MM.1S (cell line): ENCODE data around the gene SGCD.

Experiments used
- CTCF ChIP-seq: fragments of 300-600 bp; sonication (generic); IDR thresholded peaks from 2 replicates; pipeline ENCODE4 v1.5.1; 2016; ENCODE audit warnings: antibody characterized with exemption, low read length, mixed read lengths
- EZH2 ChIP-seq: fragments of 300-600 bp; sonication (generic); optimal IDR thresholded peaks from 2 replicates; pipeline ENCODE3; 2017; ENCODE audit warnings: low read depth, mild to moderate bottlenecking, antibody characterized with exemption, low read length, mixed read lengths
- EZH2phosphoT487 ChIP-seq: fragments of 300-600 bp; sonication (generic); IDR thresholded peaks from 2 replicates; pipeline ENCODE4 v1.6.1; 2018; ENCODE audit warnings: antibody characterized with exemption, low read length

- TF ChIP-seq EZH2 (no peak), CTCF (no peak), EZH2phosphoT487 (no peak)
Measured at GRCh38 chr5:156778139-156778706, 451.3 kb downstream of the SGCD start.
